Cardiac muscle cell (in vitro differentiated cells and primary cell): ENCODE results near the gene SORBS2. TPM values are rescaled to one million over a fixed set of nuclear protein-coding genes. Genes with fewer than 3 reads are reported as not detected.

ENCODE experiments used
- DNase-seq, 2 donors: peaks; one replicate each; pipeline versions ENCODE4 v3.0.0 to v3.0.0-alpha.2; 2010 to 2017; ENCODE audit warnings: low read depth in 1 of 2, low spot score in 1 of 2
- H3K27ac ChIP-seq: fragments of 200-600 bp; sonication (generic); 2 replicates; pipeline ENCODE4 v1.5.1; 2016
- H3K27me3 ChIP-seq: fragments of 200-600 bp; sonication (generic); 2 replicates; pipeline ENCODE4 v1.6.0; 2016; ENCODE audit warnings: control low read depth
- H3K36me3 ChIP-seq: fragments of 200-600 bp; sonication (generic); 2 replicates; pipeline ENCODE4 v1.5.1; 2016; ENCODE audit warnings: control low read depth
- H3K4me1 ChIP-seq: fragments of 200-600 bp; sonication (generic); 2 replicates; pipeline ENCODE4 v1.8.1; 2017; ENCODE audit warnings: low read depth, mild to moderate bottlenecking, mixed run types
- H3K4me3 ChIP-seq: fragments of 200-600 bp; sonication (generic); 2 replicates; pipeline ENCODE4 v1.5.1; 2016; ENCODE audit warnings: mild to moderate bottlenecking
- H3K9me3 ChIP-seq: fragments of 200-600 bp; sonication (generic); 2 replicates; pipeline ENCODE4 v1.5.1; 2017; ENCODE audit warnings: low read depth, mild to moderate bottlenecking, control low read depth
- CTCF ChIP-seq: IDR thresholded peaks from 2 replicates; pipeline ENCODE4 v1.5.1; 2012; ENCODE audit warnings: low read depth, mild to moderate bottlenecking, low read length
- polyA plus RNA-seq: library from polyadenylated mRNA; unstranded; fragments of >200 nt; fragmentation: Nextera tagmentation; extraction: Ambion mirVana; gene quantifications from 2 replicates; pipeline ENCODE4 v1.2.1, GENCODE V29; 2016
- total RNA-seq: library from RNA; depleted of rRNA; stranded (reverse); fragments of >200 nt; gene quantifications from 2 replicates; pipeline ENCODE4 v1.2.3, GENCODE V29; 2016

Gene SORBS2
- total and polyA plus RNA-seq, 2 experiments from 2014 or later, result 453 to 470 TPM

- DNase-seq, result peak in 1 of 2 donors; percentile 62
- Histone ChIP-seq H3K27ac (peak overlapping the region; percentile 87), H3K4me3 (no peak overlapping the region), H3K9me3 (no peaks in the 10 kb centered on the region), H3K4me1 (peaks cover 27% of the 10 kb centered on the region), H3K36me3 (no peaks in the 10 kb centered on the region), H3K27me3 (no peaks in the 10 kb centered on the region)
- TF ChIP-seq CTCF, result no peak
These were observed 245.6 kb downstream of the SORBS2 start for GRCh38 chr4:185566425-185566824.

- Histone ChIP-seq H3K4me3 (no peak overlapping the region), H3K4me1 (peaks cover 27% of the 10 kb centered on the region), H3K36me3 (no peaks in the 10 kb centered on the region), H3K27ac (no peak overlapping the region), H3K27me3 (no peaks in the 10 kb centered on the region), H3K9me3 (no peaks in the 10 kb centered on the region)
- TF ChIP-seq CTCF, result no peak
- no peak for DNase-seq
These were observed 246.3 kb downstream of the SORBS2 start for GRCh38 chr4:185565696-185566095.

- DNase-seq, result no peak
- H3K9me3 ChIP-seq, result no peaks in the 10 kb centered on the region
- no peak overlapping the region for H3K4me3 ChIP-seq
- H3K27me3 ChIP-seq, result no peaks in the 10 kb centered on the region
- no peaks in the 10 kb centered on the region for H3K36me3 ChIP-seq
- TF ChIP-seq CTCF, result no peak
- H3K4me1 ChIP-seq, result peaks cover 27% of the 10 kb centered on the region
- no peak overlapping the region for H3K27ac ChIP-seq
These were observed 247.6 kb downstream of the SORBS2 start for GRCh38 chr4:185564349-185564748.

- TF ChIP-seq CTCF, result no peak
- no peak for DNase-seq
- Histone ChIP-seq H3K27me3 (no peaks in the 10 kb centered on the region), H3K27ac (no peak overlapping the region), H3K9me3 (no peaks in the 10 kb centered on the region), H3K36me3 (no peaks in the 10 kb centered on the region), H3K4me3 (no peak overlapping the region), H3K4me1 (peaks cover 21% of the 10 kb centered on the region)
These were observed 249.5 kb downstream of the SORBS2 start for GRCh38 chr4:185562531-185562930.

- Histone ChIP-seq H3K27ac (no peak overlapping the region), H3K9me3 (no peaks in the 10 kb centered on the region)
These were observed 251.7 kb downstream of the SORBS2 start for GRCh38 chr4:185560316-185560715.

More at GRCh38 chr4:185560316-185560715, 251.7 kb downstream of the SORBS2 start:
- no peak for DNase-seq
- TF ChIP-seq CTCF, result no peak
- H3K27me3 ChIP-seq, result no peaks in the 10 kb centered on the region
- no peak overlapping the region for H3K4me3 ChIP-seq
- H3K4me1 ChIP-seq, result no peaks in the 10 kb centered on the region
- H3K36me3 ChIP-seq, result no peaks in the 10 kb centered on the region
